D721Med (cell line): ENCODE data around the gene FBXO21.
"Not testable (repeated sequence)": the region's sequence is repeated elsewhere in the genome, so short reads cannot be mapped to it uniquely, and the experiment has no call there.

Experiments
- DNase-seq: peaks from one replicate; pipeline ENCODE4 v3.0.0; 2011; ENCODE audit warnings: low spot score; ENCODE audit not compliant: insufficient read length
- FAIRE-seq: peaks from 2 replicates; lab custom pipeline; 2011; peaks lifted over from hg19 to GRCh38; lab: Jason Lieb, UNC
- CTCF ChIP-seq: IDR thresholded peaks from 2 replicates; pipeline ENCODE4 v1.5.1; 2012; ENCODE audit warnings: mild to moderate bottlenecking, control low read depth; ENCODE audit not compliant: insufficient read depth; ENCODE audit errors: missing control alignments

The FBXO21 gene

DNA sequence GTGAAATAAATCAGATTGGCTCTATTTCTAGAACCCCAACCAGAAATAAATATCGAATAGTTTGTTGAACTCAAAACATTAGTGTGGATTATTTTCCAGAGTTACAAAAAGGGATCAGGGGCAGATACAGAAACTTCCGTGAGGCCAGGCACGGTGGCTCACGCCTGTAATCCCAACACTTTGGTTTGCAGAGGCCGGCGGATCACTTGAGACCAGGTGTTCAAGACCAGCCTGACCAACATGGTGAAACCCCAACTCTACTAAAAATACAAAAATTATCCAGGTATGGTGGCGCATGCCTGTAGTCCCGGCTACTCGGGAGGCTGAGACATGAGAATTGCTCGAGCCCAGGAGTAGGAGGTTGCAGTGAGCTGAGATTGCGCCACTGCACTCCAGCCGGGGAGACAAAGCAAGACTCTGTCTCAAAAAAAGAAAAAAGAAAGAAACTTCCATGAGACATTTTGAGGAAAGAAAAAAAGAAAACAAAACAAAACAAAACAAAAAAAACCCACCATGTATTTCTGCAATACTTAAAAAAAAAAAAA is 2.1 kb downstream of the FBXO21 start:
- no peak for TF ChIP-seq CTCF
- FAIRE-seq (no peak), DNase-seq (no peak)

- no peak for TF ChIP-seq CTCF
- FAIRE-seq (no peak), DNase-seq (no peak)
Observed at GRCh38 chr12:117187421-117187820, 2.8 kb downstream of the FBXO21 start.

- TF ChIP-seq CTCF: no peak
- FAIRE-seq (no peak), DNase-seq (no peak)
Observed at GRCh38 chr12:117182866-117183265, 7.4 kb downstream of the FBXO21 start.

- not testable (repeated sequence) for DNase-seq, FAIRE-seq
Observed at GRCh38 chr12:117181468-117181843, 8.8 kb downstream of the FBXO21 start.

GRCh38 chr12:117180758-117181467 is 9.4 kb downstream of the FBXO21 start:
- TF ChIP-seq CTCF: no peak
- DNase-seq: no peak
- FAIRE-seq: no peak

DNA sequence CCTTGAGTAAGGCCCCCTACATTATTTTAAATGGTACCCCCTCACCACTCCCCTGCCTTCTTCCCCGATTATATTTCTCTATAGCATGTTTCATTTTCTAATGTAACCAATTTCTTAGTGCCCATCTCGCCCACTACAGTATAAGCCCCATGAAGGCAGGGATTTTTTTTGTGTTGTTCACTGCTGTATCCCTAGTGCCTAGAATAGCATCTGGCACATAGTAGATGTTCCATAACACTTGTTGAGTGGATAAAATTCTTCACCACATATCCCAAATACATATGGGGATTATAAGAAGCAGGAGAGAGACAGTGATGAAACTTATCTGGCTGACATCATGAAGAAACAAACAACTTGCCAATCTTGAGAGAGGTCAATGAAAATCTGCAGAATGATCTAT is 11.5 kb downstream of the FBXO21 start:
- TF ChIP-seq CTCF: no peak
- FAIRE-seq (no peak), DNase-seq (no peak)

- no peak for DNase-seq
- FAIRE-seq: no peak
- no peak for TF ChIP-seq CTCF
Observed at GRCh38 chr12:117178301-117178700, 12.0 kb downstream of the FBXO21 start.

GRCh38 chr12:117172168-117172567 is 18.1 kb downstream of the FBXO21 start:
- no peak for TF ChIP-seq CTCF
- no peak for FAIRE-seq
- no peak for DNase-seq
